ENCODE measurements around the gene DENND11. TPM values are rescaled to one million over a fixed set of nuclear protein-coding genes. Genes with fewer than 3 reads are reported as not detected.

Gene DENND11
- total and polyA plus RNA-seq, 2 of the 4 experiments (the other 2 are of a cell fraction) = 2.9 to 5.0 TPM

GRCh38 chr7:141710301-141710700 lies 8.3 kb upstream of the DENND11 start:
- Histone ChIP-seq H3K56ac (ENCODE audit: extremely low read depth, insufficient read depth, low read length) (no peak overlapping the region), H3K9me1 (ENCODE audit: insufficient read depth, low read length) (no peaks in the 10 kb centered on the region), H2BK20ac (ENCODE audit: low read depth, low read length) (no peak overlapping the region), H2AK9ac (replicated peaks; ENCODE audit: low read depth, low read length, poor library complexity) (no peak overlapping the region), H4K91ac (ENCODE audit: insufficient read depth, low read depth, low read length) (no peak overlapping the region), H4K8ac (ENCODE audit: low read depth in 2 of 2, low read length in 2 of 2) (no peak overlapping the region), H4K5ac (ENCODE audit: low read depth, low read length) (no peak overlapping the region), H3K23ac (ENCODE audit: low read depth, low read length) (no peak overlapping the region), H3K4me1 (ENCODE audit: control insufficient read depth, insufficient read depth, low read length) (no peaks in the 10 kb centered on the region), H3K4ac (ENCODE audit: low read depth, low read length) (no peak overlapping the region), H2AFZ (replicated peaks; ENCODE audit: low read length, poor library complexity) (no peak overlapping the region), H2BK120ac (ENCODE audit: low read depth, low read length) (no peak overlapping the region), H2BK15ac (ENCODE audit: low read depth, low read length) (no peak overlapping the region), H2BK5ac (ENCODE audit: low read depth, low read length, poor library complexity, severe bottlenecking) (no peak overlapping the region), H3K27ac (ENCODE audit: insufficient read depth, low read length) (no peak overlapping the region), H3K14ac (replicated peaks; ENCODE audit: low read depth, low read length) (no peak overlapping the region), H2AK5ac (ENCODE audit: low read depth, low read length) (no peak overlapping the region), H3K36me3 (ENCODE audit: control insufficient read depth, insufficient read depth, low read length) (no peaks in the 10 kb centered on the region), H3K9me3 (ENCODE audit: control insufficient read depth, insufficient read depth, low read length) (no peaks in the 10 kb centered on the region), H3K27me3 (ENCODE audit: control insufficient read depth, insufficient read depth, low read length) (no peaks in the 10 kb centered on the region), H4K20me1 (ENCODE audit: insufficient read depth, low read length) (no peaks in the 10 kb centered on the region), H3K18ac (ENCODE audit: low read depth, low read length) (no peak overlapping the region), H3K9ac (ENCODE audit: low read depth, low read length) (no peak overlapping the region), H3K79me1 (ENCODE audit: low read depth in 1 of 2, low read length in 2 of 2) (no peaks in the 10 kb centered on the region), H3K4me2 (ENCODE audit: low read depth, low read length) (no peak overlapping the region), H3K4me3 (ENCODE audit: insufficient read depth, low read depth, low read length) (no peak overlapping the region)
- DNase-seq (no peak), ATAC-seq (ENCODE audit: low read depth) (no peak)
- ChIA-PET POLR2A (ENCODE audit: unreplicated experiment) (no interaction called here), CTCF (no interaction called here)
- dilution Hi-C loops (cut with HindIII; ENCODE audit: low sequenced_read_pairs, unreplicated experiment) (no loop called here), in situ Hi-C loops (cut with MboI; ENCODE audit: low sequenced_read_pairs) (no loop called here), intact Hi-C loops (cut with micrococcal nuclease) (no loop called here)
- TF ChIP-seq, protein P1, sequence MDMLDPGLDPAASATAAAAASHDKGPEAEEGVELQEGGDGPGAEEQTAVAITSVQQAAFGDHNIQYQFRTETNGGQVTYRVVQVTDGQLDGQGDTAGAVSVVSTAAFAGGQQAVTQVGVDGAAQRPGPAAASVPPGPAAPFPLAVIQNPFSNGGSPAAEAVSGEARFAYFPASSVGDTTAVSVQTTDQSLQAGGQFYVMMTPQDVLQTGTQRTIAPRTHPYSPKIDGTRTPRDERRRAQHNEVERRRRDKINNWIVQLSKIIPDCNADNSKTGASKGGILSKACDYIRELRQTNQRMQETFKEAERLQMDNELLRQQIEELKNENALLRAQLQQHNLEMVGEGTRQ (IDR thresholded peaks at IDR 0.05; ENCODE audit: low read depth, low read length) = no peak
- TF ChIP-seq MAFK (IDR thresholded peaks at IDR 0.05; ENCODE audit: low read depth, low read length) (no peak), POLR2A (IDR thresholded peaks at IDR 0.05; ENCODE audit: low read depth, low read length) (no peak), BHLHE40 (IDR thresholded peaks at IDR 0.05; ENCODE audit: low read depth, low read length) (no peak), RAD21 (IDR thresholded peaks at IDR 0.05; ENCODE audit: low read length) (no peak), CTCF (conservative IDR thresholded peaks at IDR 0.05; ENCODE audit: low read depth, low read length) (no peak), MXI1 (IDR thresholded peaks at IDR 0.05; ENCODE audit: borderline replicate concordance, low read depth, low read length) (no peak), CHD1 (IDR thresholded peaks at IDR 0.05; ENCODE audit: low read depth, low read length) (no peak)
- no CpG with 5 or more reads among the region's 1 CpG for WGBS, 2 experiments (ENCODE audit: extremely low coverage in 2 of 2, insufficient read length in 1 of 2)
- no TSS peak for BruUV-seq (replicated peaks)

All from IMR-90 (cell line).